HepG2 (cell line): ENCODE data around the gene PIEZO1. TPM values are rescaled to one million over a fixed set of nuclear protein-coding genes. Genes with fewer than 3 reads are reported as not detected.

ENCODE experiments used
- ATAC-seq: fragments of 200-7000 bp; cut with Tn5 transposase; 3 replicates; pipeline ENCODE4 v1.9.1; 2020; ENCODE audit warnings: mild to moderate bottlenecking, moderate library complexity
- BruUV-seq: library from RNA; stranded (reverse); fragments of 400-500 nt; replicated peaks from 2 replicates; lab custom pipeline; 2021; lab: Mats Ljungman, UMichigan
- CTCF ChIA-PET: fragments of 300-600 bp; formaldehyde crosslinking; extraction: SDS; loops from one replicate; lab custom pipeline; 2021; ENCODE audit warnings: low total read pairs, inconsistent platforms, low intra/inter-chr PET ratio; lab: Yijun Ruan, JAX
- POLR2A ChIA-PET: fragments of 350-600 bp; sonication (Branson Sonifier 250); formaldehyde crosslinking; loops from one replicate; lab custom pipeline; 2020; ENCODE audit warnings: antibody characterized with exemption, inconsistent platforms; lab: Yijun Ruan, JAX
- DNase-seq: peaks from one replicate; pipeline ENCODE4 v3.0.0-alpha.2; 2015; ENCODE audit warnings: low spot score
- FAIRE-seq: peaks from 3 replicates; lab custom pipeline; 2011; peaks lifted over from hg19 to GRCh38; lab: Jason Lieb, UNC
- H2AFZ ChIP-seq: one replicate; pipeline ENCODE4 v1.6.1; 2011; ENCODE audit warnings: low read length, inconsistent platforms
- H3K27ac ChIP-seq: fragments of 300-600 bp; 3 replicates; pipeline ENCODE4 v1.8.0; 2011; ENCODE audit warnings: mixed run types, mild to moderate bottlenecking, mixed read lengths, low read length, inconsistent platforms; ENCODE audit not compliant: insufficient read depth; ENCODE audit errors: extremely low read length
- H3K27me3 ChIP-seq, 2 experiments: fragments of 200-600 bp in 1 of 2; 2 replicates in 1 of 2; 3 replicates in 1 of 2; pipeline versions ENCODE4 v1.6.0 to v1.8.0; 2011; ENCODE audit warnings: low read length in 2 of 2, mild to moderate bottlenecking in 2 of 2, moderate library complexity in 2 of 2, inconsistent platforms in 1 of 2; ENCODE audit not compliant: insufficient read depth in 2 of 2, control insufficient read depth in 1 of 2
- H3K36me3 ChIP-seq, 2 experiments: fragments of 200-600 bp in 1 of 2; replicated peaks in 1 of 2; 2 replicates in 1 of 2; 3 replicates in 1 of 2; pipeline versions ENCODE4 v1.5.1 to v1.8.0; 2011; ENCODE audit warnings: low read length in 2 of 2, inconsistent platforms in 1 of 2; ENCODE audit not compliant: insufficient read depth in 2 of 2, control insufficient read depth in 1 of 2
- H3K4me1 ChIP-seq: 2 replicates; pipeline ENCODE4 v1.5.1; 2012; ENCODE audit warnings: low read length, inconsistent platforms; ENCODE audit not compliant: insufficient read depth
- H3K4me2 ChIP-seq: 2 replicates; pipeline ENCODE4 v1.6.0; 2011; ENCODE audit warnings: low read depth, low read length, inconsistent platforms
- H3K4me3 ChIP-seq, 3 experiments: fragments of 200-600 bp in 1 of 3; sonication (generic), shearing (Covaris generic) in 1 of 3; replicated peaks in 1 of 3; 2 replicates each; pipeline ENCODE4 v1.5.1; 2011 to 2016; ENCODE audit warnings: low read length in 3 of 3, inconsistent platforms in 2 of 3, low read depth in 2 of 3, mild to moderate bottlenecking in 2 of 3, control low read depth in 1 of 3, mixed read lengths in 1 of 3; ENCODE audit not compliant: insufficient read depth in 1 of 3
- H3K79me2 ChIP-seq: one replicate; pipeline ENCODE4 v1.6.1; 2011; ENCODE audit warnings: low read length, inconsistent platforms; ENCODE audit not compliant: insufficient read depth
- H3K9ac ChIP-seq: 2 replicates; pipeline ENCODE4 v1.6.0; 2011; ENCODE audit warnings: mild to moderate bottlenecking, low read depth, low read length, inconsistent platforms; ENCODE audit not compliant: insufficient read depth
- H3K9me3 ChIP-seq: 2 replicates; pipeline ENCODE4 v1.5.1; 2012; ENCODE audit warnings: mild to moderate bottlenecking, low read length
- H4K20me1 ChIP-seq: 2 replicates; pipeline ENCODE4 v1.6.0; 2011; ENCODE audit warnings: inconsistent platforms, mild to moderate bottlenecking, low read length, moderate library complexity; ENCODE audit not compliant: insufficient read depth
- ARID4A ChIP-seq: sonication (generic); formaldehyde crosslinking; IDR thresholded peaks from 2 replicates; pipeline ENCODE4 v1.5.0; 2020; ENCODE audit warnings: mild to moderate bottlenecking, missing genetic modification reagents, borderline replicate concordance
- ATF4 ChIP-seq, 2 experiments: fragments of 450-650 bp in 1 of 2; sonication (generic) in 1 of 2; formaldehyde crosslinking; IDR thresholded peaks; 2 replicates each; pipeline versions ENCODE4 v1.5.0 to v1.8.0; 2020 to 2022; ENCODE audit warnings: mild to moderate bottlenecking in 1 of 2, missing genetic modification reagents in 1 of 2
- CAMTA2 ChIP-seq: sonication (generic); formaldehyde crosslinking; IDR thresholded peaks from 2 replicates; pipeline ENCODE4 v1.4.0; 2020; ENCODE audit warnings: mild to moderate bottlenecking, missing genetic modification reagents, borderline replicate concordance
- CHD4 ChIP-seq: fragments of 200-600 bp; sonication (generic); IDR thresholded peaks from 2 replicates; pipeline ENCODE4 v1.7.0; 2017; ENCODE audit warnings: mild to moderate bottlenecking, low read length, borderline replicate concordance
- GABPB1 ChIP-seq: IDR thresholded peaks from 2 replicates; pipeline ENCODE4 v1.6.1; 2016; ENCODE audit warnings: mild to moderate bottlenecking, missing genetic modification reagents, moderate library complexity, missing compliant biosample characterization
- KMT2B ChIP-seq: IDR thresholded peaks from 2 replicates; pipeline ENCODE4 v1.6.1; 2016; ENCODE audit warnings: missing genetic modification reagents, missing compliant biosample characterization
- MZF1 ChIP-seq: sonication (generic); formaldehyde crosslinking; IDR thresholded peaks from 2 replicates; pipeline ENCODE4 v1.8.1; 2023; ENCODE audit warnings: mild to moderate bottlenecking, missing genetic modification reagents, borderline replicate concordance
- NR2C2 ChIP-seq: sonication (generic); formaldehyde crosslinking; IDR thresholded peaks from 2 replicates; pipeline ENCODE4 v1.4.0; 2020; ENCODE audit warnings: missing genetic modification reagents, mild to moderate bottlenecking, moderate library complexity, borderline replicate concordance
- NR2F1 ChIP-seq, 2 experiments: fragments of 450-650 bp in 1 of 2; formaldehyde crosslinking in 1 of 2; IDR thresholded peaks; 2 replicates each; pipeline versions ENCODE4 v1.5.0 to v1.6.1; 2016 to 2020; ENCODE audit warnings: mild to moderate bottlenecking in 1 of 2, missing compliant biosample characterization in 1 of 2, missing genetic modification reagents in 1 of 2, moderate library complexity in 1 of 2
- PHF21A ChIP-seq: sonication (generic); formaldehyde crosslinking; IDR thresholded peaks from 2 replicates; pipeline ENCODE4 v1.5.0; 2020; ENCODE audit warnings: mild to moderate bottlenecking, missing genetic modification reagents
- RFX1 ChIP-seq: fragments of 450-650 bp; IDR thresholded peaks from 2 replicates; pipeline ENCODE4 v1.6.1; 2017
- SMAD3 ChIP-seq: sonication (generic); formaldehyde crosslinking; IDR thresholded peaks from 2 replicates; pipeline ENCODE4 v1.4.0; 2020; ENCODE audit warnings: missing genetic modification reagents
- SRSF1 ChIP-seq: fragments of 200-400 bp; formaldehyde crosslinking; optimal IDR thresholded peaks from 2 replicates; pipeline ENCODE3; 2017; ENCODE audit warnings: mild to moderate bottlenecking, low read depth, low read length, moderate library complexity
- ZNF552 ChIP-seq: sonication (generic); formaldehyde crosslinking; IDR thresholded peaks from 2 replicates; pipeline ENCODE4 v1.9.0; 2022; ENCODE audit warnings: missing genetic modification reagents, mild to moderate bottlenecking, borderline replicate concordance
- ZNF781 ChIP-seq: sonication (generic); formaldehyde crosslinking; IDR thresholded peaks from 2 replicates; pipeline ENCODE4 v1.5.1; 2020; ENCODE audit warnings: borderline replicate concordance, mild to moderate bottlenecking, missing genetic modification reagents; ENCODE audit errors: not compliant biosample characterization
- ZZZ3 ChIP-seq: sonication (generic); formaldehyde crosslinking; IDR thresholded peaks from 2 replicates; pipeline ENCODE4 v1.4.0; 2020; ENCODE audit warnings: missing genetic modification reagents, mild to moderate bottlenecking, borderline replicate concordance
- WGBS: methylation state at CpG from one replicate; pipeline ENCODE4 v1.1.6; 2017; ENCODE audit warnings: low lambda C conversion rate; 5-methylcytosine and 5-hydroxymethylcytosine counted together
- in situ Hi-C: cut with HindIII; loops from 2 replicates; pipeline ENCODE4 v1.10.0; 2017; ENCODE audit warnings: low pct_unique_long_range_greater_than_20kb; ENCODE audit not compliant: extremely low pct_ligation_motif_present
- intact Hi-C: fragments of 100-400 bp; cut with micrococcal nuclease; formaldehyde crosslinking; loops from one replicate; pipeline ENCODE4 v1.10.0; 2022; ENCODE audit not compliant: unreplicated experiment
- polyA plus RNA-seq, 8 experiments: library from polyadenylated mRNA; depleted of rRNA in 3 of 8; stranded (reverse) in 7 of 8; unstranded in 1 of 8; fragments of >200 nt; fragmentation: Illumina TruSeq in 4 of 8; extraction: Trizol in 4 of 8; gene quantifications; 2 replicates each; pipeline versions ENCODE4 v1.2.1 to v1.2.3, GENCODE V29; 2011 to 2016; ENCODE audit warnings: low read depth in 4 of 8, missing spikeins in 1 of 8, mixed read lengths in 1 of 8; ENCODE audit not compliant: insufficient read depth in 1 of 8
- total RNA-seq, 5 experiments: library from RNA; depleted of rRNA; stranded (reverse); fragments of >200 nt; fragmentation: Illumina TruSeq; extraction: Trizol; gene quantifications; 2 replicates each; pipeline ENCODE4 v1.2.3, GENCODE V29; 2016; ENCODE audit warnings: low read depth in 1 of 5

PIEZO1 gene
- total and polyA plus RNA-seq, 2 of the 13 experiments (the other 11 are each of a cell fraction or from before 2014, with no cell fraction given), result 67.9 to 85.0 TPM

DNA sequence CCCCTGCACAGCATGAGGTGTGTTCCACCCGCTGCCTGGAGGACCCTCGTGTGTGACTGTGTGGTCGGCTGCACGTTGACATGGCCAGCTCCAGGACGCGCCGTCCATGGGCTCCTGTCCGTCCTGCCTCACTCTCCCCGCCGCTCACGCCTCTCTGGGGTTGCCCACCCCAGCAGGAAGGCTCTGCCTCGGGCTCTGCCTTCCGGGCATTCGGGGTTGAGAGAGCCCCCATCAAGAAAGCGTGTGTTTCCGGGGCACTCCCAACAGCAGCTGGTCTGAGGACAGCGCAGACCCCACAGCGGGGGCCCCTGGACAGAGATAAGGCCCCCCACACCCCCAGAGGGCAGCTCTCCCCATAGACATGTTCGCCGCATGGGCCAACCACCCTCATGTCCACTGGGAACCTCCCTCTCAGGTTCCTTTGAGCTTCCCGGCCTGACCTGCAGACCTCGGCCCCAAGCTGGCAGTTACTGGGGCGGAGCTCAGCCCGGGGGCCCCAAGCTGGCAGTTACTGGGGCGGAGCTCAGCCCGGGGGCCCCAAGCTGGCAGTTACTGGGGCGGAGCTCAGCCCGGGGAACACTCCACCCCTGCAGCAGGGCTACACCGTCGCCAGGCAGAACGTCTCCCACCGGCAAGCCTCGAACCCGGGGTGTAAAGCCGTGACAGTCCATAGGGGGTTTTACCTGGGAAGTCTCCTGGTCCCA lies 8.4 kb upstream of the PIEZO1 start:
- no peaks in the 10 kb centered on the region for H3K36me3 ChIP-seq
- H4K20me1 ChIP-seq, result no peaks in the 10 kb centered on the region
- peak overlapping the region in 1 of 3 experiments; percentile 52; a peak in 1 of 6 replicates for H3K4me3 ChIP-seq
- CTCF ChIA-PET, result no interaction called here
- peaks cover 1 to 5% of the 10 kb centered on the region in 2 experiments; a peak in 3 of 5 replicates for H3K27me3 ChIP-seq
- no peak for DNase-seq
- H3K9me3 ChIP-seq, result no peaks in the 10 kb centered on the region
- in situ Hi-C loops (no loop called here), intact Hi-C loops (no loop called here)
- no TSS peak for BruUV-seq
- peak overlapping the region; percentile 62 for H3K4me2 ChIP-seq
- no peaks in the 10 kb centered on the region for H3K79me2 ChIP-seq
- H3K9ac ChIP-seq, result peak overlapping the region; percentile 35; the same call in 1 of the 2 replicates
- peak; percentile 45 for ATAC-seq
- H3K4me1 ChIP-seq, result peaks cover 79% of the 10 kb centered on the region
- 71% methylated on average over 14 of the region's 35 CpGs for WGBS
- H3K27ac ChIP-seq, result no peak overlapping the region
- H2AFZ ChIP-seq, result no peak overlapping the region
- no peak for FAIRE-seq
- POLR2A ChIA-PET, result interaction anchor here (0.6 to 1.6 kb wide), 13 partner anchors 9 to 105 kb away, joined by 3 to 11 read pairs (median 3); partner anchors contain the start of genes CDT1, GALNS and TRAPPC2L
- no peak for TF ChIP-seq NR2C2 (CRISPR knock-in tag)
- TF ChIP-seq ZNF781, result no peak
- peak; percentile 22; the same call in 1 of the 2 replicates for TF ChIP-seq GABPB1 (CRISPR knock-in tag)
- no peak for TF ChIP-seq ZNF552 (CRISPR knock-in tag)
- peak in 1 of 2 experiments; percentile 45; a peak in 1 of 4 replicates for TF ChIP-seq NR2F1 (CRISPR knock-in tag; IDR thresholded peaks at IDR 0.05)
- no peak for TF ChIP-seq MZF1 (CRISPR knock-in tag)
- peak; percentile 72 for TF ChIP-seq SRSF1
- peak; percentile 43; the same call in 1 of the 2 replicates for TF ChIP-seq SMAD3
- no peak for TF ChIP-seq ATF4 (CRISPR knock-in tag; IDR thresholded peaks at IDR 0.05)
- TF ChIP-seq ARID4A, result peak; percentile 21; the same call in 1 of the 2 replicates
- no peak for TF ChIP-seq CHD4
- TF ChIP-seq ZZZ3 (CRISPR knock-in tag), result no peak
- TF ChIP-seq RFX1, result no peak
- TF ChIP-seq CAMTA2 (CRISPR knock-in tag), result no peak
- 0 out of 2 replicates have a peak, but pooled peaks have one; percentile 26 for TF ChIP-seq KMT2B (CRISPR knock-in tag)
- TF ChIP-seq PHF21A (CRISPR knock-in tag), result peak; percentile 72; the same call in 1 of the 2 replicates
